CD4-positive, alpha-beta T cell (primary cell): Measurements from ENCODE around the gene RAB8A. TPM values are rescaled to one million over a fixed set of nuclear protein-coding genes. Genes with fewer than 3 reads are reported as not detected.

Experiments
- ATAC-seq: fragments of 200-7000 bp; cut with Tn5 transposase; one replicate; pipeline ENCODE4 v1.10.0; 2022; ENCODE audit warnings: mild to moderate bottlenecking; ENCODE audit not compliant: poor library complexity
- CTCF ChIA-PET: fragments of 350-600 bp; sonication (Branson Sonifier 250); formaldehyde crosslinking; loops from one replicate; lab custom pipeline; 2021; ENCODE audit warnings: antibody characterized with exemption, inconsistent platforms; lab: Charles Lee
- POLR2A ChIA-PET: fragments of 350-600 bp; sonication (Branson Sonifier 250); formaldehyde crosslinking; loops from one replicate; lab custom pipeline; 2021; ENCODE audit warnings: antibody characterized with exemption, inconsistent platforms; lab: Charles Lee
- DNase-seq, 14 experiments: peaks; one replicate each; pipeline ENCODE4 v3.0.0-alpha.2; 2013 to 2020; ENCODE audit warnings: mixed read lengths in 2 of 14
- H3K27ac ChIP-seq, 2 donors: one replicate each; pipeline versions ENCODE4 v1.5.1 to v1.7.0; 2013; ENCODE audit warnings: low read length in 2 of 2, low read depth in 1 of 2, mild to moderate bottlenecking in 1 of 2
- H3K27me3 ChIP-seq, 2 experiments: 1 replicate in 1 of 2; 2 replicates in 1 of 2; pipeline versions ENCODE4 v1.6.1 to v1.7.0; 2013; ENCODE audit warnings: low read length in 2 of 2, control low read depth in 1 of 2, mild to moderate bottlenecking in 1 of 2, moderate library complexity in 1 of 2; ENCODE audit not compliant: insufficient read depth in 2 of 2, control insufficient read depth in 1 of 2
- H3K36me3 ChIP-seq: one replicate; pipeline ENCODE4 v1.6.1; 2013; ENCODE audit warnings: low read length, control low read depth; ENCODE audit not compliant: insufficient read depth
- H3K4me1 ChIP-seq: one replicate; pipeline ENCODE4 v1.6.1; 2013; ENCODE audit warnings: low read length, control low read depth; ENCODE audit not compliant: insufficient read depth
- H3K4me3 ChIP-seq: one replicate; pipeline ENCODE4 v1.5.1; 2013; ENCODE audit warnings: mild to moderate bottlenecking, low read length, moderate library complexity
- H3K9me3 ChIP-seq, 2 experiments: 1 replicate in 1 of 2; 2 replicates in 1 of 2; pipeline versions ENCODE4 v1.6.1 to v1.7.0; 2013; ENCODE audit warnings: low read length in 2 of 2, mild to moderate bottlenecking in 2 of 2, control low read depth in 1 of 2, moderate library complexity in 1 of 2; ENCODE audit not compliant: control insufficient read depth in 1 of 2, insufficient read depth in 1 of 2
- H3K27ac Mint-ChIP-seq: one replicate; pipeline ENCODE4 v1.8.0; 2020; ENCODE audit warnings: mixed read lengths
- H3K27me3 Mint-ChIP-seq: one replicate; pipeline ENCODE4 v1.8.0; 2021; ENCODE audit warnings: mixed read lengths
- H3K36me3 Mint-ChIP-seq: one replicate; pipeline ENCODE4 v1.8.0; 2021; ENCODE audit warnings: low read depth, mixed read lengths
- H3K4me1 Mint-ChIP-seq: one replicate; pipeline ENCODE4 v1.8.0; 2021; ENCODE audit warnings: low read depth, mixed read lengths
- H3K4me3 Mint-ChIP-seq: one replicate; pipeline ENCODE4 v1.8.0; 2020; ENCODE audit warnings: mild to moderate bottlenecking, mixed read lengths
- H3K9me3 Mint-ChIP-seq: one replicate; pipeline ENCODE4 v1.8.0; 2020; ENCODE audit warnings: mixed read lengths
- CTCF ChIP-seq: fragments of 200-600 bp; IDR thresholded peaks from one replicate; pipeline ENCODE4 v1.8.0; 2022; ENCODE audit warnings: antibody characterized with exemption, mild to moderate bottlenecking
- intact Hi-C, 2 experiments: fragments of 100-400 bp; cut with DNase I in 1 of 2; cut with micrococcal nuclease in 1 of 2; formaldehyde crosslinking; loops; one replicate each; pipeline versions ENCODE4 v1.15.1 to v1.9.0; 2023 to 2025; cut with DNase I, micrococcal nuclease
- total RNA-seq, 174 experiments: library from RNA in 2 of 174; stranded (reverse) in 2 of 174; gene quantifications; one replicate each; pipeline ENCODE4 v1.2.3 and lab custom pipeline; 2021 to 2026

The RAB8A gene
- total RNA-seq, 2 experiments from 2014 or later: 74.9 to 79.0 TPM

GRCh38 chr19:16076154-16076957, 35.3 kb upstream of the RAB8A start, which contains the start of gene TPM4:
Gene TPM4 (plus strand): TSS chr19:16076495. CDS start chr19:16076566, 71 bp downstream.
- peak within 1 kb of the TSS; percentile 85 for H3K4me3 Mint-ChIP-seq
- H3K27me3 Mint-ChIP-seq: no peaks in the 10 kb centered on the region
- Histone ChIP-seq H3K36me3 (peaks cover 13% of the 10 kb centered on the region), H3K4me1 (peaks cover 83% of the 10 kb centered on the region), H3K4me3 (peak within 1 kb of the TSS; percentile 87), H3K27ac (peak within 1 kb of the TSS; percentile 72 to 83), H3K9me3 (no peaks in the 10 kb centered on the region), H3K27me3 (no peaks in the 10 kb centered on the region)
- intact Hi-C loops: loop anchor here (5.0 to 10.0 kb wide), 5 partner anchors 34 to 291 kb away; partner anchors contain the start of genes FAM32A (in 1 of the 2) and KLF2 (in 1 of the 2)
- ATAC-seq (peak; percentile 26), DNase-seq (peak; percentile 46 to 94 (median 74))
- peaks cover 40% of the 10 kb centered on the region for H3K36me3 Mint-ChIP-seq
- no peaks in the 10 kb centered on the region for H3K9me3 Mint-ChIP-seq
- TF ChIP-seq CTCF: no peak
- CTCF ChIA-PET: interaction anchor here (0.6 to 4.1 kb wide), 6 partner anchors 10 to 35 kb away, joined by 3 to 24 read pairs (median 8); no protein-coding TSS in a partner anchor
- POLR2A ChIA-PET: interaction anchor here (0.9 to 9.6 kb wide), 14 partner anchors 10 to 254 kb away, joined by 3 to 192 read pairs (median 5); partner anchors contain the start of genes FAM32A, HSH2D and KLF2
- peak within 1 kb of the TSS; percentile 94 for H3K27ac Mint-ChIP-seq
- H3K4me1 Mint-ChIP-seq: peaks cover 73% of the 10 kb centered on the region

- DNase-seq: peak in 5 of 14 experiments; percentile 37 to 53 (median 44)
- H3K4me1 Mint-ChIP-seq: peaks cover 76% of the 10 kb centered on the region
- peaks cover 83% of the 10 kb centered on the region for H3K4me1 ChIP-seq
- intact Hi-C loops: loop anchor here (5.0 to 10.0 kb wide), 5 partner anchors 35 to 290 kb away; partner anchors contain the start of genes FAM32A (in 1 of the 2) and KLF2 (in 1 of the 2)
- POLR2A ChIA-PET: interaction anchor here (1.2 to 9.6 kb wide), 11 partner anchors 9 to 253 kb away, joined by 4 to 192 read pairs (median 9); partner anchors contain the start of genes HSH2D, KLF2 and RAB8A
- H3K27ac ChIP-seq: peak overlapping the region; percentile 72 to 83
- TF ChIP-seq CTCF: no peak
- peak overlapping the region; percentile 84 for H3K4me3 Mint-ChIP-seq
- H3K4me3 ChIP-seq: peak overlapping the region; percentile 87
- no peaks in the 10 kb centered on the region for H3K9me3 Mint-ChIP-seq
- CTCF ChIA-PET: interaction anchor here (2.9 to 4.1 kb wide), 2 partner anchors 9 to 15 kb away, joined by 12 to 24 read pairs; no protein-coding TSS in a partner anchor
- no peaks in the 10 kb centered on the region for H3K27me3 ChIP-seq
- H3K9me3 ChIP-seq: no peaks in the 10 kb centered on the region
- no peaks in the 10 kb centered on the region for H3K27me3 Mint-ChIP-seq
- no peak for ATAC-seq
- H3K27ac Mint-ChIP-seq: peak overlapping the region; percentile 94
- H3K36me3 ChIP-seq: peaks cover 20% of the 10 kb centered on the region
- H3K36me3 Mint-ChIP-seq: peaks cover 47% of the 10 kb centered on the region
Measured at GRCh38 chr19:16076958-16077611, 34.6 kb upstream of the RAB8A start.
